Immature natural killer cell (primary cell): ENCODE data around the gene CLCA2. TPM values are rescaled to one million over a fixed set of nuclear protein-coding genes. Genes with fewer than 3 reads are reported as not detected.

Experiments used
- DNase-seq, 3 donors: peaks; one replicate each; pipeline ENCODE4 v3.0.0; 2022; ENCODE audit warnings: mixed read lengths in 1 of 3
- H3K27ac Mint-ChIP-seq, 6 donors: one replicate each; pipeline ENCODE4 v1.8.0; 2020; ENCODE audit warnings: mixed read lengths in 6 of 6, mild to moderate bottlenecking in 5 of 6, inconsistent platforms in 4 of 6, moderate library complexity in 3 of 6
- H3K27me3 Mint-ChIP-seq, 3 donors: one replicate each; pipeline ENCODE4 v1.8.0; 2020 to 2021; ENCODE audit warnings: low read depth in 3 of 3, mild to moderate bottlenecking in 3 of 3, mixed read lengths in 3 of 3, moderate library complexity in 3 of 3, inconsistent platforms in 1 of 3
- H3K36me3 Mint-ChIP-seq, 3 donors: one replicate each; pipeline ENCODE4 v1.8.0; 2020; ENCODE audit warnings: mixed read lengths in 3 of 3, inconsistent platforms in 2 of 3, mild to moderate bottlenecking in 2 of 3
- H3K4me1 Mint-ChIP-seq, 2 donors: one replicate each; pipeline ENCODE4 v1.8.0; 2020; ENCODE audit warnings: inconsistent platforms in 2 of 2, mild to moderate bottlenecking in 2 of 2, mixed read lengths in 2 of 2, moderate library complexity in 1 of 2
- H3K4me3 Mint-ChIP-seq, 5 donors: one replicate each; pipeline ENCODE4 v1.8.0; 2020; ENCODE audit warnings: mild to moderate bottlenecking in 5 of 5, mixed read lengths in 5 of 5, inconsistent platforms in 3 of 5, moderate library complexity in 3 of 5
- H3K9me3 Mint-ChIP-seq, 6 donors: one replicate each; pipeline ENCODE4 v1.8.0; 2020; ENCODE audit warnings: mild to moderate bottlenecking in 6 of 6, mixed read lengths in 6 of 6, inconsistent platforms in 4 of 6, moderate library complexity in 3 of 6
- polyA plus RNA-seq, 3 donors: library from polyadenylated mRNA; unstranded; fragments of 300-500 nt; fragmentation: Illumina TruSeq; gene quantifications; one replicate each; pipeline ENCODE4 v1.2.3, GENCODE V29; 2021

CLCA2 gene
- polyA plus RNA-seq, 3 donors from 2014 or later, result not detected

DNA sequence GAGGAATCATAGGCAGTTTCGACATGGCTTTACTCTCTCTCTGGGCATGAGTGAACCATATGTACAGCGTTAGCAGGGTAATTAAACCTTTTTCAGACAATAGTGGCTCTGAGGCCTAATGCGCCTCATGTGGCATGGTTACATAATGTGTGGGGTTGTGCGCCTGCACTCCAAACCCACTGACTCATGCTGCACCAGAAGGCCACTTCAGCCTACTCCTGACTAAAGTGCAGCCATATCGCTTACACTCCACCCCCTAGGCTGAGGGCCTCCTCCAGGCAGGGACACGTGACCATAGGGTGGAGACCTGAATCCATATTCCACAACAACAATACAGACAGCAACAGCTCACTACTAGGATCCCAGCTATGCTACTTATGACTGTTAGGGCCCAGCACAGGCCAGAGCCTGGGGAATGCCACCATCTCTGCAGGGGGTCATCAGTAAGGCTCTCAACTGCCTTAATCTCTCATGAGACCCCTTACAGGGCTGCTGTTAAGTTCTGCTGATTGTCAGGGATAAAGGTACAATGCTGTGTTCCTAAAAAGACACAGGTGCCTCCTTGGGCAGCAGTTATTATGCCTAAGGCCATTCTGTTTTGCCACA lies 14.5 kb upstream of the CLCA2 start:
- Mint-ChIP-seq H3K4me3 (no peak overlapping the region), H3K36me3 (no peaks in the 10 kb centered on the region), H3K27ac (no peak overlapping the region), H3K9me3 (no peaks in the 10 kb centered on the region), H3K27me3 (peaks cover 0 to 2% (median 0%) of the 10 kb centered on the region in 3 donors), H3K4me1 (no peaks in the 10 kb centered on the region)
- no peak for DNase-seq

DNA sequence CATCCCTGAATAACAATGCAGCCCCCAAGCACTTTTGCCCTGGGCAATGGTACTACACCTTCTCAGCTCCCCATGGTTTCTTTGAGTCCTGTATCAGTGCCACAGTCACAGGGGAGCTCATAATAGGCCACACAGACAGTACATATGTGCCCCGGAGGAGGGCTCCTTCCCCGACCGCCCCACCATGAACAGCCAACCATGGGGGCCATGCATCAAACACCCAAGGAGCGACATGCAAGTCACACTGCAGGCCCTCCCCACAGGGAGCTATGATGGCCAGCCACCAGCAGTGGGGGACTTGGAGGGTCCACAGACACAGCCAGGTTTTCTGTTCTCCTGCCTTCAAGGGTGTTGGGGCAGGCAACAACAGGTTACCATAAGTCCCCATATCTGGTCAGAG lies 13.1 kb upstream of the CLCA2 start:
- no peak for DNase-seq
- Mint-ChIP-seq H3K27ac (no peak overlapping the region), H3K36me3 (no peaks in the 10 kb centered on the region), H3K9me3 (no peaks in the 10 kb centered on the region), H3K4me1 (no peaks in the 10 kb centered on the region), H3K4me3 (no peak overlapping the region), H3K27me3 (peaks cover 0 to 2% (median 0%) of the 10 kb centered on the region in 3 donors)

DNA sequence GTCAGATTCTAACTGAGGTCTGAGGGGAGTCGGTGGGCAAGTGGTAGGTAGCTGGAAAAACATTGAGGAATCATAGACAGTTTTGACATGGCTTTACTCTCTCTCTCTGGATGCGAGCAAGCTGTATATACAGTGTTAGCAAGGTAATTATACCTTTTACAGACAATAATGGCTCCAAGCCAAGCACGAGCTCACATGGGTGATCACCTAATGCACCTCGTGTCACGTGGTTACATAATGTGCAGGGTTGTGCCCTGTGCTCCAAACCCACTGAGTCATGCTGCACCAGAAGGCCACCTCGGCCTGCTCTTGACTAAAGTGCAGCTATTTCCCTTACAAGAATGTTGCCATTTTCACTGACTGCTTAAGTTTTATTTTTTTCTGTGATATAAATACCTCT lies 7.6 kb upstream of the CLCA2 start:
- H3K27ac Mint-ChIP-seq, result no peak overlapping the region
- H3K4me3 Mint-ChIP-seq, result no peak overlapping the region
- no peaks in the 10 kb centered on the region for H3K9me3 Mint-ChIP-seq
- peaks cover 2 to 6% of the 10 kb centered on the region in 2 donors for H3K4me1 Mint-ChIP-seq
- peaks cover 0 to 1% (median 0%) of the 10 kb centered on the region in 3 donors for H3K27me3 Mint-ChIP-seq
- H3K36me3 Mint-ChIP-seq, result no peaks in the 10 kb centered on the region
- DNase-seq, result no peak

DNA sequence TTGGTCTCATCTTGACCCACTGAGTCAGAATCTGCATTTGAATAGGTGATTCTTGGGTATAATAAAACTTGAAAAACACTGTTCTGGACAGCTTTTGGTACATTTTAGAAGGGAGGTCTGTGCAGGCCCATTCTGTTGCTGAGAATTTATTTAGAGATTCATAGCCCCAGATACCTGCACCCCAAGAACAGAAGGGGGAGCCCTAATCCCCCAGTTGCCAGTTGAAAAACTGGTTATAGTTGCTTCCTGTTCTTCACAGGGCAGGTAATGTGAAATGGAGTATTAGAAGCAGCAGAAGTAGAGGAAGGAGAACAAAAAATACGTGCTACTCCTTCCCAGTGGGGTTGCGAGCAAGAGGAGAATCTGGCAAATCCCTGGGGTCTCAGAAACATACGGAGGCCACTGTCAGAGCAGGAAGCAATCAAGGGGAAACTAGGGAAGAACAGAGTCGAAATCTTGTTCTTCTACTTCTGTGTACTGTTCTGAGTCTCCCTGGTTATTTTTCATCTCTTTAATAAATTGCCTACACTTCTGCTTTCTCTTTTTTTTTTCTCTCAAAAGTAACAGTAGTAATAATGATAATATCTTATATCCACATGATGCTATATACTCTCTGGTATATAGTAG lies 4.6 kb upstream of the CLCA2 start:
- peak; percentile 4 to 21 (median 16) for DNase-seq
- Mint-ChIP-seq H3K4me3 (peak overlapping the region in 4 of 5 donors; percentile 4 to 56 (median 35)), H3K27me3 (peaks cover 0 to 4% (median 0%) of the 10 kb centered on the region in 3 donors), H3K4me1 (peaks cover 2 to 6% of the 10 kb centered on the region in 2 donors), H3K9me3 (no peaks in the 10 kb centered on the region), H3K27ac (no peak overlapping the region), H3K36me3 (no peaks in the 10 kb centered on the region)

DNA sequence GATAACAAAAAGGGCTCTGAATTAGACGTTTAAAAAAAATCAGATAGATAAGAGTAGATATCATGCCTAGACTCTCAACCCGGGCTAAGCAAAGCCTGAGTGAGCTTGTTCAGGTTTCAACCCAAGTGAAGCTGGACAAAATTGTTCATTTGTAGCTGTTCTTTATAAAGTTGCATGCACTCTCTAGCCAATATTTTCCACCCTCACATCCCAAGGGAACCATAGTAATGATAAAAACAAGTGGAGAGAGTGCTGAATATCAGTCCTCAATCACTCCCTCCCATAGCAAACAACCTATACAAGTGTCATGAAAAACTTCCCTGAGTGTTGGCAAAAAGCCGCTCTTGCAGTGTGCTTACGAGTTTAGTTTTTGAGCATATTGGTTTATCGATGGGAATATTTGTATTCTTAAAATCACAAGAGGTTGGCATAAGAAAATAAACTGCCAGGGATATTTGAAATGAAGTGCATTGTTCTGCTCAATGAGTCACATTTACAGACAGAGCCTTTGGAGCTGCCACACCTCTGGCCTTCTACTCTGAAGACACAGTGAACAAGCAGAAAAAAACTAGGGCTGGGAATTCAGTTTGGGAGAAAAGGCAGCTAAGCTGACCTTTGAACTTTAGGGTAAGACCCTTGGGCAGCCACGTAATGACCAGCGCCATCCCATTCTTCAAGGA lies 2.2 kb upstream of the CLCA2 start:
- Mint-ChIP-seq H3K27me3 (peaks cover 0 to 5% (median 0%) of the 10 kb centered on the region in 3 donors), H3K9me3 (no peaks in the 10 kb centered on the region), H3K4me1 (peaks cover 2 to 6% of the 10 kb centered on the region in 2 donors), H3K27ac (no peak overlapping the region), H3K36me3 (no peaks in the 10 kb centered on the region), H3K4me3 (no peak overlapping the region)
- no peak for DNase-seq

DNA sequence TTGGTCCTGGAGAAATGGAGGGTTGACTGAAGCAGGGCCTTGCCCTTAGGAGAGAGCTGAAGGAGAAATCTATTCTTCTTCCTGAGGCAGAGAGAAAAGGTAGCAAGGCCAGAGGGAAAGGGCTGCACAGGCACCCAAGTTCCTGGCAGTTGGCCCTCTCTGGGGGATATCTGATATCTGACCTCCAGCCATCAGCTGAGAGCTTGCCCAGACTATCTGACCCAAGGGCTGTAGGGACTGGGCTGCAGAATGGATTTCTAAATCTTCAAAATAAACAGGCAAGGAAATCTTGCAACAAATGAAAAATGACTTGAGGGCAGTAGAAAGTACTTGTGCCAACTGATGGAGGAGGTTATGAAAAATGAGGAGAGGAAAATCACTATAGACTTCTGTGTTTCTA lies 498 bp upstream of the CLCA2 start:
- H3K27me3 Mint-ChIP-seq, result peaks cover 0 to 5% (median 0%) of the 10 kb centered on the region in 3 donors
- H3K4me3 Mint-ChIP-seq, result no peak overlapping the region
- no peaks in the 10 kb centered on the region for H3K36me3 Mint-ChIP-seq
- no peak overlapping the region for H3K27ac Mint-ChIP-seq
- H3K9me3 Mint-ChIP-seq, result no peaks in the 10 kb centered on the region
- no peak for DNase-seq
- peaks cover 2 to 6% of the 10 kb centered on the region in 2 donors for H3K4me1 Mint-ChIP-seq

DNA sequence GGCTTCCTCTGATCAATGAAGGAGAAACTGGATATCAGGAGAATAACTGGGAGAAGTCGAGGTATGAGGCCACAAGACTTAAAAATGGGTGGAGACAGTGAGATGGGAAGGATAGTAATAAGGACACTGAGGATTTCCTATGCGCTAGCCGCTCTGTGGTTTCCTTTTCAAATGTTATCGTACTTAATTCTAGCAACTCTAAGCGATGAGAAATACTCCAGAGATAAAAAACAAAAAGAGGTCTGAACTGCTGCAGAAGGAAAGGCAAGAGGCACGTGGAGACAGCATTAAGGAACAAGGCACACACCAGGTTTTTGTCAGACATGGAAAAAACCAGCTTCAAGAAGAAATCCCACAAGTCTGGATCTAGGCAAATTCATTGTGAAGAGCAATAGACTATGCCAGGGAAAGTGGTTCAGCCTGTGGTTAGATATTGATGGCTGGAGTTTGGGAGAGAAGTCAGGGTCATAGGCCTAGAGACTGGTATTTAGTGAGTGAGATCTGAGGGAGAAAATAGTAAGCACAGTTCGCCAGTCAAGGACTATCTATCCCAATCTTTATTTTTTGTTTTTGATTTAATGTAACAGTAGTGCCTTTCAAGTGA lies 5.3 kb downstream of the CLCA2 start:
- no peaks in the 10 kb centered on the region for H3K36me3 Mint-ChIP-seq
- DNase-seq, result no peak
- H3K4me3 Mint-ChIP-seq, result no peak overlapping the region
- H3K27ac Mint-ChIP-seq, result no peak overlapping the region
- no peaks in the 10 kb centered on the region for H3K9me3 Mint-ChIP-seq
- peaks cover 3 to 7% (median 5%) of the 10 kb centered on the region in 3 donors for H3K27me3 Mint-ChIP-seq
- no peaks in the 10 kb centered on the region for H3K4me1 Mint-ChIP-seq

DNA sequence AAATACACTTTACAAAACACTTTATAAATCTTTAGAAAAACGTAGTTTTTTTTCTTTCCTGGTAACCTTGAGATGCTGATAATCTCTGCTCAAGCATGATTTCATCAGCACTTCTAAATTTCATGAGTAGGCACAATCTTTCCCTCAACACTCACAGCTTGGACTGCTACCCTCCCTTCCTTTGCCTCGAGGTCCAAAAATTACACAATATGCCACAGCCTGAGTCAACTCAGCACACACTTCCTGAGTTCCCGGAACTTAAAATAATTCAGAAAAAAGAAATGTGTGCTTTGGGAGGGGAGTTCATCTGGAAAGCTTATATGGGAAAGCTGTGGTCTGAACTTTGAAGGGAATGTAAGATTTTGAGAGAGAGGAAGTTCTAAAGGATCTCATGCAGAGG lies 5.9 kb downstream of the CLCA2 start:
- no peak overlapping the region for H3K4me3 Mint-ChIP-seq

DNA sequence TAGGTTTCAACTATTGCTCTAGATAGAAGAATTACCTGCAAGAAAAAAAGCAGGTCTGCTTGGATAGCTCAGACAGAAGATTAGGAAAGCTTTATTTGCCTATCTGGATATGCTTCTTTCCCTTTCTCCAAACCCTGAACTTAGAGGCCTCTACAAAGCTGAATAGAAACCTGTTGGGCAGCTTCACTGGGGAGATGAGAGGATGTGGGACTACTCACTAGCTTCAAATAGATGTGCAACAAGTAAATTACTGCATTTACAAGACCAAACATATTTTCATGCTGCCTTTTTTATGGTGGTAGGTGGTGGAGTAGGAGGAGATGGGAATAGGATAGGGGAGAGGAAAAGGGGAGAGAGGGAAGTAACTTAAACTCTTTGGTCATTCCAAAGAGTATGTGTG lies 6.4 kb downstream of the CLCA2 start:
- Mint-ChIP-seq H3K4me1 (no peaks in the 10 kb centered on the region), H3K36me3 (no peaks in the 10 kb centered on the region), H3K27ac (no peak overlapping the region), H3K27me3 (peaks cover 3 to 13% (median 5%) of the 10 kb centered on the region in 3 donors), H3K4me3 (no peak overlapping the region), H3K9me3 (no peaks in the 10 kb centered on the region)
- DNase-seq, result no peak

More for the DNA sequence above, 5.9 kb downstream of the CLCA2 start:
- H3K36me3 Mint-ChIP-seq, result no peaks in the 10 kb centered on the region
- peaks cover 3 to 8% (median 5%) of the 10 kb centered on the region in 3 donors for H3K27me3 Mint-ChIP-seq
- no peaks in the 10 kb centered on the region for H3K4me1 Mint-ChIP-seq
- H3K27ac Mint-ChIP-seq, result no peak overlapping the region
- DNase-seq, result no peak
- no peaks in the 10 kb centered on the region for H3K9me3 Mint-ChIP-seq

DNA sequence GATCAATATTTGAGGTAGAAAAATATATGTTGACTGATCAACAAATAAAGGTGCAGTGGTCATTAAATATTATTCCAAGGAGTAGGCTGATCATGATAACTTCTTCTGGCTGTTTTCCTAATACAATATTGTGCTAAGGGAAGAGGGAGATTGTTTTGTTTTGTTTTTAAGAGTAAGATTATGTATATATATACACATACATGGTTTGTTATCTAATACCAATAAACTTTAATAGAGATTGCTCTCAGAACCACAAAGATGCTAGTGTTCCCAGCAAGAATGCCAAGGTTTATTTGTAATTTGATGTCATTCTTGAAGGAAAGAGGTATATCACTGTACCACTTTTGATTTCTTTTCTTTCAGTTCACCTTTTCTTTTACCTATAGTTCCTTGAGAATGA lies 10.1 kb downstream of the CLCA2 start:
- Mint-ChIP-seq H3K4me3 (no peak overlapping the region), H3K9me3 (no peaks in the 10 kb centered on the region), H3K27ac (no peak overlapping the region), H3K36me3 (no peaks in the 10 kb centered on the region), H3K27me3 (peaks cover 5 to 18% (median 5%) of the 10 kb centered on the region in 3 donors), H3K4me1 (peaks cover 0 to 4% of the 10 kb centered on the region in 2 donors)
- no peak for DNase-seq

DNA sequence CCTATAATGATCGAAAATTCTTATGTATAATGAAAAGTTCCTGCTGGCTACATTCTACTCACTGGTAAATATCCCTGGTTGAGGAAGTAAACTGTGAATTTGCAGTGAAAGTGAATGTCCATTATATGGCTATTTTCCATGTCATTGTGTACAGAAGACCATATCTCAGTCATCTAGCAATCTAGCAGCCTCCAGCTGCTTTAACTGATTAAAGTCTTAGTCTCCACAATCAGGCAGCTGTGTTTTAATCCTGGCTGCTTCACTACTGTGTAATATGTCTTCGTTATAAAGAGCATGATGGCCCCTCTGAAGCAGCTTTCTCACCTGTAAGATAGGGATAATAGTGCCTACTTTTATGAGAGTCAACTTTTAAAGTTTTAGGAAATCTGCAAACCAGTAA lies 11.4 kb downstream of the CLCA2 start:
- no peaks in the 10 kb centered on the region for H3K9me3 Mint-ChIP-seq
- no peak overlapping the region for H3K27ac Mint-ChIP-seq
- no peaks in the 10 kb centered on the region for H3K36me3 Mint-ChIP-seq
- H3K27me3 Mint-ChIP-seq, result peaks cover 5 to 20% (median 5%) of the 10 kb centered on the region in 3 donors
- no peak overlapping the region for H3K4me3 Mint-ChIP-seq
- peaks cover 0 to 4% of the 10 kb centered on the region in 2 donors for H3K4me1 Mint-ChIP-seq
- DNase-seq, result no peak

DNA sequence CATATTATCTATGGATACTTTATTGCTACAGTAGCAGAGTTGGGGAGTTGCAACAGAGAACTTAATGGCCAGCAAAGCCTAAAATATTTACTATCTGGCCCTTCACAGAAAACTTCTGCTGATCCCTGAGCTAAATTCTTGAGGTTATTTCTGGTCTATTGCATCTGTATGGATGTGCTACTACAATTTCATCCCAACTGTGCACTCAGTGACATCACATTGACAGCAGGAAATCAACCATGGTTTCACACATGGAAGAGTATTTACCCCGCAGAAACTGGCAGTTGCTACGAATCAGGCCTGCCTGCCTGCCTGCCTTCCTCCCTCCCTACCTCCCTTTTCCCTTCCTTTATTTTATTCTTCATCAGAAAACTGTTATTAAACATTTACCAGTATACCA lies 12.1 kb downstream of the CLCA2 start:
- Mint-ChIP-seq H3K27ac (no peak overlapping the region), H3K36me3 (no peaks in the 10 kb centered on the region), H3K4me3 (no peak overlapping the region), H3K9me3 (no peaks in the 10 kb centered on the region), H3K27me3 (peaks cover 5 to 20% (median 5%) of the 10 kb centered on the region in 3 donors), H3K4me1 (peaks cover 0 to 4% of the 10 kb centered on the region in 2 donors)
- no peak for DNase-seq

DNA sequence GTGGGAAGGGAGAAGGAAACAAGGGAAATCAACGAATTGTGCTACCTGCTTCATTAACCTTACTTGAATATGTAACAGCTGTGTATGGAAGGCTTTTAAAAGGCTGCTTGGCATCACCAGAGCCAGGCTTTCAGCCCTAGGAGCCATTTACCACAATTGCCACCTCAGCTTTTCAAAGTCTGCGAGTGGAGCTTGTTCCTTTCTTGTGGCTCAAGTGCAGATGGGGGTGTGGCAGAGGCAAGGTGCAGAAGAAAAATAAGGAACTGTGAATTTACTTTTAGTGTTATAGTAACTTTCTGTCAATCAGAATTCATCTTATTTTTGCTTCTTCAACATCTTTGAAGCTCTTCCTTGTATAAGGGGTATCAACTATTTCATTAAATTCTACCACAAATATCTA lies 17.6 kb downstream of the CLCA2 start:
- Mint-ChIP-seq H3K4me1 (no peaks in the 10 kb centered on the region), H3K9me3 (no peaks in the 10 kb centered on the region), H3K36me3 (no peaks in the 10 kb centered on the region), H3K27me3 (peaks cover 2 to 8% (median 7%) of the 10 kb centered on the region in 3 donors), H3K27ac (no peak overlapping the region), H3K4me3 (no peak overlapping the region)
- DNase-seq, result peak in 1 of 3 donors; percentile 2

DNA sequence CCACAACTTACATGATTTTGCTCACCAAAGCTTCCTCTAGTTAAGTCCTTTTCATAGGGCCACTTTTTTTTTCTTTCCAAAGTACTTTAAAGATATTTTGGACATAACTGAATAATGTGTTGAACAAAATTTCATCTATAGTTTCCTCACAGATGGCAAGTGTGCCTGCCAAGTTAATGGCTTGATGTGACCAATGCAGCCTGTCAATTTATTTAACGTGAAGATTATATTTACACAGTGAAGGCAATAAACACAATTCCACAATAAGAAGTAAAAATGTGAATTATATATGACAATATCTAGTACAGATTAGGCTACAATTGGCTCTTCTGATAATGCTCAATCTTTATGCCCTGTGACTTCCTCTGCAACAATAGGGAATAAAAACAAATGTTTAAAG lies 18.0 kb downstream of the CLCA2 start:
- Mint-ChIP-seq H3K4me3 (no peak overlapping the region), H3K27ac (no peak overlapping the region)

More for the DNA sequence above, 18.0 kb downstream of the CLCA2 start:
- DNase-seq, result no peak
- no peaks in the 10 kb centered on the region for H3K36me3 Mint-ChIP-seq
- no peaks in the 10 kb centered on the region for H3K9me3 Mint-ChIP-seq
- no peaks in the 10 kb centered on the region for H3K4me1 Mint-ChIP-seq
- H3K27me3 Mint-ChIP-seq, result peaks cover 2 to 8% (median 7%) of the 10 kb centered on the region in 3 donors
